Measurements from ENCODE around the gene RASL10A. TPM values are rescaled to one million over a fixed set of nuclear protein-coding genes. Genes with fewer than 3 reads are reported as not detected.

Gene RASL10A
- total RNA-seq, 1 experiment from 2014 or later: 1.6 TPM

GRCh38 chr22:29275167-29275566 is 40.3 kb downstream of the RASL10A start:
- no peaks in the 10 kb centered on the region for H3K9me3 Mint-ChIP-seq (ENCODE audit: low read depth, unreplicated experiment)
- H3K36me3 Mint-ChIP-seq (ENCODE audit: insufficient read depth, unreplicated experiment): peaks cover 92% of the 10 kb centered on the region
- no peaks in the 10 kb centered on the region for H3K27me3 Mint-ChIP-seq (ENCODE audit: unreplicated experiment)
- H3K4me1 Mint-ChIP-seq (ENCODE audit: low read depth, unreplicated experiment): peaks cover 68% of the 10 kb centered on the region
- DNase-seq: no peak
- intact Hi-C loops (cut with micrococcal nuclease; ENCODE audit: unreplicated experiment): no loop called here
- TF ChIP-seq, protein P1, sequence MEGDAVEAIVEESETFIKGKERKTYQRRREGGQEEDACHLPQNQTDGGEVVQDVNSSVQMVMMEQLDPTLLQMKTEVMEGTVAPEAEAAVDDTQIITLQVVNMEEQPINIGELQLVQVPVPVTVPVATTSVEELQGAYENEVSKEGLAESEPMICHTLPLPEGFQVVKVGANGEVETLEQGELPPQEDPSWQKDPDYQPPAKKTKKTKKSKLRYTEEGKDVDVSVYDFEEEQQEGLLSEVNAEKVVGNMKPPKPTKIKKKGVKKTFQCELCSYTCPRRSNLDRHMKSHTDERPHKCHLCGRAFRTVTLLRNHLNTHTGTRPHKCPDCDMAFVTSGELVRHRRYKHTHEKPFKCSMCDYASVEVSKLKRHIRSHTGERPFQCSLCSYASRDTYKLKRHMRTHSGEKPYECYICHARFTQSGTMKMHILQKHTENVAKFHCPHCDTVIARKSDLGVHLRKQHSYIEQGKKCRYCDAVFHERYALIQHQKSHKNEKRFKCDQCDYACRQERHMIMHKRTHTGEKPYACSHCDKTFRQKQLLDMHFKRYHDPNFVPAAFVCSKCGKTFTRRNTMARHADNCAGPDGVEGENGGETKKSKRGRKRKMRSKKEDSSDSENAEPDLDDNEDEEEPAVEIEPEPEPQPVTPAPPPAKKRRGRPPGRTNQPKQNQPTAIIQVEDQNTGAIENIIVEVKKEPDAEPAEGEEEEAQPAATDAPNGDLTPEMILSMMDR (IDR thresholded peaks at IDR 0.05; ENCODE audit: unreplicated experiment): no peak
- CTCF ChIA-PET: no interaction called here
- H3K27ac Mint-ChIP-seq (ENCODE audit: unreplicated experiment): peak overlapping the region; percentile 45
- BruUV-seq (replicated peaks): no TSS peak
- H3K4me3 Mint-ChIP-seq (ENCODE audit: low read depth, unreplicated experiment): peak overlapping the region; percentile 26

DNA sequence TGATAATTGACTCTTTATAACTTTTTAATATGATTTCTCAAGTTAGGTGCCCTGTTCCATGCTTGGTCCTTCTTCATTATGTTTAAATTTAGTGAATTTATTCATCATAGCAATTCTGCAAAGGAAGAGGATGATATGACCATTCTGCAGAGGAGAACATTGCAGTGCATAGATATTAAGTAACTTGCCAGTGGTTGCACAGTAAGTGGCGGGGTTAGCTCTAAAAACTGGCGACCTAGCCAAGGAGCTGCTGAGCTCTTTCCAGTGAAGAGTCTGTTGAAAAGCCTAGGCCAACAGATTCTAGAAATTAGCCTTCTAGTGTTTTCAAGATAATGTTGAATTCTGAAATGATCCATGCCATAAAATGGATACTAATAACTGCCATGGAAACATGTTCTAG is 42.9 kb downstream of the RASL10A start:
- intact Hi-C loops (cut with micrococcal nuclease; ENCODE audit: unreplicated experiment): no loop called here
- no peak for DNase-seq
- Mint-ChIP-seq H3K9me3 (ENCODE audit: low read depth, unreplicated experiment) (no peaks in the 10 kb centered on the region), H3K36me3 (ENCODE audit: insufficient read depth, unreplicated experiment) (peaks cover 93% of the 10 kb centered on the region), H3K27me3 (ENCODE audit: unreplicated experiment) (no peaks in the 10 kb centered on the region), H3K4me3 (ENCODE audit: low read depth, unreplicated experiment) (peak overlapping the region; percentile 94), H3K4me1 (ENCODE audit: low read depth, unreplicated experiment) (peaks cover 61% of the 10 kb centered on the region), H3K27ac (ENCODE audit: unreplicated experiment) (no peak overlapping the region)
- no TSS peak for BruUV-seq (replicated peaks)
- CTCF ChIA-PET: no interaction called here
- TF ChIP-seq, protein P1 (IDR thresholded peaks at IDR 0.05; ENCODE audit: unreplicated experiment): no peak

DNA sequence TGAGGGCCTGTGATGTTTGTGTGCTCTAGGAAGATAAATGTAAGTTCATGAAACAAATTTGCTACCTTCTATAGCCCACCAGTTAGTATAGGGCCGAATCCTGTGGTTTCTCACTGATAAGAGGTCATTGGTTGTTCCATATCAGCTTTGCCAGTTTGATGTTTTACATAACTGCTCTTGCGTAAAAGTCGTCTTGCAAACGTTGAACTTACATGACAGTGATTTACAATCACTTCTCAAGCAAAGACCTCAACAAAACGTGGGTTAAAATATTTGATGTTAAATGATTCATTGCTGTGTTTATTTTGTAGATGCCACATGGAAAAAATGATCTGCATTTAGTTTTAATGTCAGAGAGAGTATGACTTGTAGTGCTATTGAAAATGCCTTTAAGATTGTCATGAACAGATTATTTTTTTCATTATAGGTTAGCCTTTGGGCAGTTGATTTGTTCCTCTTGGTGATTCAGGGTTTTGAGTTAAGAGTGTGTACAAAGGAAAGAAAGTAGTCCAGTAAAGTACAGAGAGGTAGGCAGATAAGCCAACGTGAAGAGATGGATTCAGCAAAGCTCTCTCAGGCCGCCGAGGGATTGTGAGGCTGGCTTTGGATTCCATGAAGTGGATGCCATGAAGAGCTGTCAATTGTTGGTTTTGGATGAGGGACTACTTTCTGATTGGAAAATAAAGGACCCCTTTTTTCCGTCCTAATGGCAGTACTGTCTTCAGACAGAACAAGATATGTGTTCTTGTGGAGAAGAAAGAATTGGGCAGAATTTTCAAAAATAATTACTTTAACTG is 44.8 kb downstream of the RASL10A start:
- CTCF ChIA-PET: no interaction called here
- H3K9me3 Mint-ChIP-seq (ENCODE audit: low read depth, unreplicated experiment): no peaks in the 10 kb centered on the region
- H3K27ac Mint-ChIP-seq (ENCODE audit: unreplicated experiment): peak overlapping the region; percentile 100
- intact Hi-C loops (cut with micrococcal nuclease; ENCODE audit: unreplicated experiment): no loop called here
- BruUV-seq (replicated peaks): no TSS peak
- H3K4me3 Mint-ChIP-seq (ENCODE audit: low read depth, unreplicated experiment): peak overlapping the region; percentile 94
- no peak for DNase-seq
- TF ChIP-seq, protein P1 (IDR thresholded peaks at IDR 0.05; ENCODE audit: unreplicated experiment): no peak
- H3K36me3 Mint-ChIP-seq (ENCODE audit: insufficient read depth, unreplicated experiment): peaks cover 93% of the 10 kb centered on the region
- H3K27me3 Mint-ChIP-seq (ENCODE audit: unreplicated experiment): no peaks in the 10 kb centered on the region
- H3K4me1 Mint-ChIP-seq (ENCODE audit: low read depth, unreplicated experiment): peaks cover 58% of the 10 kb centered on the region

- Mint-ChIP-seq H3K27ac (ENCODE audit: unreplicated experiment) (peak overlapping the region; percentile 100), H3K36me3 (ENCODE audit: insufficient read depth, unreplicated experiment) (peaks cover 86% of the 10 kb centered on the region), H3K9me3 (ENCODE audit: low read depth, unreplicated experiment) (no peaks in the 10 kb centered on the region), H3K4me1 (ENCODE audit: low read depth, unreplicated experiment) (peaks cover 51% of the 10 kb centered on the region), H3K27me3 (ENCODE audit: unreplicated experiment) (no peaks in the 10 kb centered on the region), H3K4me3 (ENCODE audit: low read depth, unreplicated experiment) (peak overlapping the region; percentile 94)
- intact Hi-C loops (cut with micrococcal nuclease; ENCODE audit: unreplicated experiment): no loop called here
- DNase-seq: no peak
- BruUV-seq (replicated peaks): no TSS peak
- CTCF ChIA-PET: no interaction called here
- TF ChIP-seq, protein P1 (IDR thresholded peaks at IDR 0.05; ENCODE audit: unreplicated experiment): no peak
Observed at GRCh38 chr22:29269731-29270474, 45.6 kb downstream of the RASL10A start.
